GM19455 (cell line): Measurements from ENCODE around the gene DAPK1.

ENCODE experiments used
- ATAC-seq: cut with Tn5 transposase; IDR thresholded peaks from one replicate; pipeline ENCODE4 v1.9.1; 2021; ENCODE audit not compliant: unreplicated experiment

DAPK1 gene

GRCh38 chr9:87564791-87565241 is 67.1 kb downstream of the DAPK1 start:
- no peak for ATAC-seq

- no peak for ATAC-seq
Observed at GRCh38 chr9:87567001-87567400, 69.3 kb downstream of the DAPK1 start.

GRCh38 chr9:87567571-87567970 is 69.9 kb downstream of the DAPK1 start:
- no peak for ATAC-seq

- no peak for ATAC-seq
Observed at GRCh38 chr9:87567983-87568382, 70.3 kb downstream of the DAPK1 start.

GRCh38 chr9:87568401-87568800 is 70.7 kb downstream of the DAPK1 start:
- no peak for ATAC-seq

GRCh38 chr9:87569008-87569509 is 71.4 kb downstream of the DAPK1 start:
- no peak for ATAC-seq

GRCh38 chr9:87569518-87569917 is 71.9 kb downstream of the DAPK1 start:
- no peak for ATAC-seq

GRCh38 chr9:87570000-87570908 is 72.6 kb downstream of the DAPK1 start:
- no peak for ATAC-seq

- ATAC-seq: no peak
Observed at GRCh38 chr9:87572719-87573118, 75.1 kb downstream of the DAPK1 start.

- ATAC-seq: no peak
Observed at GRCh38 chr9:87573841-87574342, 76.2 kb downstream of the DAPK1 start.

GRCh38 chr9:87577746-87578145 is 80.1 kb downstream of the DAPK1 start:
- no peak for ATAC-seq

GRCh38 chr9:87578625-87579024 is 81.0 kb downstream of the DAPK1 start:
- ATAC-seq: no peak

- no peak for ATAC-seq
Observed at GRCh38 chr9:87579781-87580541, 82.3 kb downstream of the DAPK1 start.

GRCh38 chr9:87580941-87581438 is 83.3 kb downstream of the DAPK1 start:
- ATAC-seq: no peak

GRCh38 chr9:87581513-87581912 is 83.8 kb downstream of the DAPK1 start:
- no peak for ATAC-seq

GRCh38 chr9:87581949-87582637 is 84.4 kb downstream of the DAPK1 start:
- no peak for ATAC-seq

- ATAC-seq: no peak
Observed at GRCh38 chr9:87584326-87584725, 86.7 kb downstream of the DAPK1 start.

GRCh38 chr9:87585123-87585855 is 87.6 kb downstream of the DAPK1 start:
- ATAC-seq: no peak

- no peak for ATAC-seq
Observed at GRCh38 chr9:87586731-87587355, 89.2 kb downstream of the DAPK1 start.

GRCh38 chr9:87587356-87587745 is 89.7 kb downstream of the DAPK1 start:
- no peak for ATAC-seq
